Gastrocnemius medialis (tissue), 4 donors: ENCODE measurements around the gene MAP3K5.

ENCODE experiments used
- CTCF ChIP-seq, 5 experiments: fragments of 450-650 bp in 3 of 5; fragments of 200-600 bp in 2 of 5; sonication (generic) in 2 of 5; IDR thresholded peaks in 4 of 5; conservative IDR thresholded peaks in 1 of 5; 1 replicate in 4 of 5; 2 replicates in 1 of 5; pipeline ENCODE4 v1.5.1; 2016 to 2019; ENCODE audit warnings: antibody characterized with exemption in 5 of 5, mild to moderate bottlenecking in 3 of 5, moderate library complexity in 3 of 5
- POLR2A ChIP-seq, 2 donors: fragments of 450-650 bp; IDR thresholded peaks; one replicate each; pipeline ENCODE4 v1.6.1; 2017; ENCODE audit warnings: antibody characterized with exemption in 2 of 2, mild to moderate bottlenecking in 2 of 2, moderate library complexity in 2 of 2

DNA sequence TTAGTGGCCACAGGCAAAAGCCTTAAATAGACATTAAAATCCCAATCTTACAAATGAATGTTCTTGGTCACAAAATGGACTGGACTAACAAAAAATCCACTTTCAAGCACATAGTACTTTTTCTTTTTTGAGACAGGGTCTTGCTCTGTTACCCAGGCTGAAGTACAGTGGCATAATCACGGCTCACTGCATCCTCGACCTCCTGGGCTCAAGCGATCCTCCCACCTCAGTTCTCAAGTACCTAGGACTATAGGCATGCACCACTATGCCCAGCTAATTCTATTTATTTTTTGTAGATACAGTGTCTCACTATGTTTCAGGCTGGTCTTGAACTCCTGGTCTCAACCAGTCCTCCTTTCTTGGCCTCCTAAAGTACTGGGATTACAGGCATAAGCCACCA is 59.4 kb downstream of the MAP3K5 start:
- TF ChIP-seq POLR2A (IDR thresholded peaks at IDR 0.05) (no peak), CTCF (IDR thresholded peaks at IDR 0.05 in 4 of 5, conservative IDR thresholded peaks at IDR 0.05 in 1 of 5) (no peak)
